ENCODE data around the gene CELF4.

The CELF4 gene

DNA sequence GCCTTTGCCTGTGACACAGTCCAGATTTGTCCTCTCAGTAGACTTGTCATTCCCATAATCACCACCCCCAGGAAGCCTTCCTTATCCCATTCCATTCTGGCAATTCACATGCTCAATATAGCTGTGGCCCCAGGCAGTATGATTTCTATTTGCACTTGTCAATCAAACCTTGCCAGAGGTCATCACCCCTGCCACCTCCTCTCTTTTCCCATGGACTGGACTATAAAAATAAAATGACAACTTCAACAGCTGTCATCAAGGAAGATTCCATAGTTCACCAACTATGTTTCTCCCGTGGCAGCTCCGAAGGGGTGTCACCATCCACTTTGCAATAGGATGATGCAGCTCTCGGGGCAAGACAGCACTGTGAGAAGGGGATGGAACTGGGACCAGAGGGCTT, 255.7 kb downstream of the CELF4 start:
- Histone ChIP-seq H3K27ac (ENCODE audit: low read length) (no peak overlapping the region), H3K4me3 (ENCODE audit: low read depth in 1 of 2, low read length in 2 of 2) (no peak overlapping the region), H3K36me3 (ENCODE audit: insufficient read depth, low read length) (no peaks in the 10 kb centered on the region), H3K9me3 (ENCODE audit: insufficient read depth, low read length, severe bottlenecking) (no peaks in the 10 kb centered on the region), H3K4me2 (ENCODE audit: insufficient read depth, low read length) (no peak overlapping the region), H3K9ac (ENCODE audit: low read depth, low read length) (no peak overlapping the region), H3K79me2 (ENCODE audit: insufficient read depth, low read length) (no peaks in the 10 kb centered on the region), H4K20me1 (ENCODE audit: insufficient read depth, low read length) (no peaks in the 10 kb centered on the region), H3K27me3 (ENCODE audit: insufficient read depth, low read length, poor library complexity) (no peaks in the 10 kb centered on the region), H3K4me1 (ENCODE audit: insufficient read depth, low read length) (no peaks in the 10 kb centered on the region), H2AFZ (ENCODE audit: low read depth, low read length) (no peak overlapping the region)
- DNase-seq (no peak), ATAC-seq (ENCODE audit: insufficient read depth, low read depth) (no peak)
- TF ChIP-seq EZH2 (IDR thresholded peaks at IDR 0.05; ENCODE audit: borderline replicate concordance, low read depth, low read length, severe bottlenecking): no peak
- TF ChIP-seq, protein P1, sequence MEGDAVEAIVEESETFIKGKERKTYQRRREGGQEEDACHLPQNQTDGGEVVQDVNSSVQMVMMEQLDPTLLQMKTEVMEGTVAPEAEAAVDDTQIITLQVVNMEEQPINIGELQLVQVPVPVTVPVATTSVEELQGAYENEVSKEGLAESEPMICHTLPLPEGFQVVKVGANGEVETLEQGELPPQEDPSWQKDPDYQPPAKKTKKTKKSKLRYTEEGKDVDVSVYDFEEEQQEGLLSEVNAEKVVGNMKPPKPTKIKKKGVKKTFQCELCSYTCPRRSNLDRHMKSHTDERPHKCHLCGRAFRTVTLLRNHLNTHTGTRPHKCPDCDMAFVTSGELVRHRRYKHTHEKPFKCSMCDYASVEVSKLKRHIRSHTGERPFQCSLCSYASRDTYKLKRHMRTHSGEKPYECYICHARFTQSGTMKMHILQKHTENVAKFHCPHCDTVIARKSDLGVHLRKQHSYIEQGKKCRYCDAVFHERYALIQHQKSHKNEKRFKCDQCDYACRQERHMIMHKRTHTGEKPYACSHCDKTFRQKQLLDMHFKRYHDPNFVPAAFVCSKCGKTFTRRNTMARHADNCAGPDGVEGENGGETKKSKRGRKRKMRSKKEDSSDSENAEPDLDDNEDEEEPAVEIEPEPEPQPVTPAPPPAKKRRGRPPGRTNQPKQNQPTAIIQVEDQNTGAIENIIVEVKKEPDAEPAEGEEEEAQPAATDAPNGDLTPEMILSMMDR (IDR thresholded peaks at IDR 0.05; ENCODE audit: borderline replicate concordance, extremely low read depth, low read length, poor library complexity, severe bottlenecking): no peak

DNA sequence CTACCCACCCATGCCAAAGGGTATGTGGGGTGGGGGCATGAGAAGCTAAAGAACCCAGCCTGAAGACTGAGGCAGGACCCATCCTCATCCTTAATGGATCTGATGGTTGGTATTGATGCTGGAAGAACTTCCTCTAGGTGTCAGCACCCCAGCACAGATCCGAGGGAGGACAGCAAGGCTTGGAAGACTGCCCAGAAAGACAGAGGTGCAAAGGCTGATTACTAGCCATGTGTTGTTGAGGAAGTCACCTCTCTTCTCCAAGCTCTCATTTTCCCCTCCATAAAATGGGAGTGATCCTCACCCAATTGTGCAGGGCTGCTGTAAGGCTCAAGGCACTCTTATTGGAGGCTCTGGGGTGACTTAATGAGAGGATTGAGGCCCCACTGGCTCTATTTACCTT, 256.5 kb downstream of the CELF4 start:
- H3K4me1 ChIP-seq (ENCODE audit: insufficient read depth, low read length): no peaks in the 10 kb centered on the region
- H4K20me1 ChIP-seq (ENCODE audit: insufficient read depth, low read length): no peaks in the 10 kb centered on the region
- H3K36me3 ChIP-seq (ENCODE audit: insufficient read depth, low read length): no peaks in the 10 kb centered on the region
- H3K9ac ChIP-seq (ENCODE audit: low read depth, low read length): no peak overlapping the region
- TF ChIP-seq, protein P1 (IDR thresholded peaks at IDR 0.05; ENCODE audit: borderline replicate concordance, extremely low read depth, low read length, poor library complexity, severe bottlenecking): no peak
- TF ChIP-seq EZH2 (IDR thresholded peaks at IDR 0.05; ENCODE audit: borderline replicate concordance, low read depth, low read length, severe bottlenecking): no peak
- H3K4me3 ChIP-seq (ENCODE audit: low read depth in 1 of 2, low read length in 2 of 2): no peak overlapping the region
- H3K4me2 ChIP-seq (ENCODE audit: insufficient read depth, low read length): no peak overlapping the region
- DNase-seq: no peak
- H2AFZ ChIP-seq (ENCODE audit: low read depth, low read length): no peak overlapping the region
- ATAC-seq (ENCODE audit: insufficient read depth, low read depth): no peak
- no peaks in the 10 kb centered on the region for H3K27me3 ChIP-seq (ENCODE audit: insufficient read depth, low read length, poor library complexity)
- H3K27ac ChIP-seq (ENCODE audit: low read length): no peak overlapping the region
- no peaks in the 10 kb centered on the region for H3K79me2 ChIP-seq (ENCODE audit: insufficient read depth, low read length)
- H3K9me3 ChIP-seq (ENCODE audit: insufficient read depth, low read length, severe bottlenecking): no peaks in the 10 kb centered on the region

DNA sequence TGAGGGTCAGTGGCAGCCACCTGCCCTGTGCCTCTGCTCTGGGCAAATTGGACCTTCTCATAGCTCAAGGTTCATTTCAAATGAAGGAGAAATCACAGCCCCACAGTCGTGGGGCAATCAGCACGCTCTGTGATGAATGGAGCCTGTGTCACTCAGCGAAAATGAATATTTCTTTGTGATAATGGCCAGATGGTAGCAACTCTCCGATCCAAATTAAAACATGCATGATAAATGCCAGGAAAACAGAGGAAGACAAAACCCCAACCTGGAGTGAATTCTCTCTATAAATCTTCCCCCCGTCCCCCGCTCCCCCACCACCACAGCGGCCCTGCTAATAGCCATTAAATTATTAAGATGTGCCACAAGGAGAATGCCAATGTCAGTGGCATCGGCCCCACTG, 258.4 kb downstream of the CELF4 start:
- no peak overlapping the region for H3K27ac ChIP-seq (ENCODE audit: low read length)
- H4K20me1 ChIP-seq (ENCODE audit: insufficient read depth, low read length): no peaks in the 10 kb centered on the region
- no peaks in the 10 kb centered on the region for H3K27me3 ChIP-seq (ENCODE audit: insufficient read depth, low read length, poor library complexity)
- no peak overlapping the region for H3K4me3 ChIP-seq (ENCODE audit: low read depth in 1 of 2, low read length in 2 of 2)
- no peaks in the 10 kb centered on the region for H3K9me3 ChIP-seq (ENCODE audit: insufficient read depth, low read length, severe bottlenecking)
- H3K4me1 ChIP-seq (ENCODE audit: insufficient read depth, low read length): no peaks in the 10 kb centered on the region
- H3K4me2 ChIP-seq (ENCODE audit: insufficient read depth, low read length): no peak overlapping the region
- no peak for DNase-seq
- H3K36me3 ChIP-seq (ENCODE audit: insufficient read depth, low read length): no peaks in the 10 kb centered on the region
- H3K79me2 ChIP-seq (ENCODE audit: insufficient read depth, low read length): no peaks in the 10 kb centered on the region
- ATAC-seq (ENCODE audit: insufficient read depth, low read depth): no peak
- H2AFZ ChIP-seq (ENCODE audit: low read depth, low read length): no peak overlapping the region
- H3K9ac ChIP-seq (ENCODE audit: low read depth, low read length): no peak overlapping the region
- TF ChIP-seq EZH2 (IDR thresholded peaks at IDR 0.05; ENCODE audit: borderline replicate concordance, low read depth, low read length, severe bottlenecking): no peak
- TF ChIP-seq, protein P1 (IDR thresholded peaks at IDR 0.05; ENCODE audit: borderline replicate concordance, extremely low read depth, low read length, poor library complexity, severe bottlenecking): no peak

DNA sequence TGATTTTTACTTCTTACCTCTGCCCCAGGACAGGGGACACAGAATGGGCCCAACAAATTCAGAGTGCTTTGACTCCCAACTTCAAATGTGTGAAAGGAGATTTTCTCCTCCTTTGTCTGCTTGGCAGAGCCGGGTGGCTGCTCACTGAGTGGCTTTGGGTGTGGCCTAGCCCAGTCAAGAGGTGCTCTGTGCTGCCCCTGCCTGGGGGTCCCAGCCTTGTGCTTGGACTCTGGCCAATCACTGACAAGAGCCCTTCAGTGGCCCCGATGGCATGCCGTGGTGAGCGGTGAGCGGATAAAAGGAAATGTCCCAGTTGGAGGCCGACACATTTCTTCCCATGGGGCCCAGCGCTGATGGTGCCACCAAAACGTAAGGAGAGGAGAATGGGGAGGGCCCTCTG, 259.2 kb downstream of the CELF4 start:
- TF ChIP-seq, protein P1 (IDR thresholded peaks at IDR 0.05; ENCODE audit: borderline replicate concordance, extremely low read depth, low read length, poor library complexity, severe bottlenecking): no peak
- TF ChIP-seq EZH2 (IDR thresholded peaks at IDR 0.05; ENCODE audit: borderline replicate concordance, low read depth, low read length, severe bottlenecking): no peak
- ATAC-seq (ENCODE audit: insufficient read depth, low read depth): no peak
- Histone ChIP-seq H3K79me2 (ENCODE audit: insufficient read depth, low read length) (no peaks in the 10 kb centered on the region), H3K9ac (ENCODE audit: low read depth, low read length) (no peak overlapping the region), H3K36me3 (ENCODE audit: insufficient read depth, low read length) (no peaks in the 10 kb centered on the region), H3K4me1 (ENCODE audit: insufficient read depth, low read length) (no peaks in the 10 kb centered on the region), H4K20me1 (ENCODE audit: insufficient read depth, low read length) (no peaks in the 10 kb centered on the region), H3K27me3 (ENCODE audit: insufficient read depth, low read length, poor library complexity) (no peaks in the 10 kb centered on the region), H3K9me3 (ENCODE audit: insufficient read depth, low read length, severe bottlenecking) (no peaks in the 10 kb centered on the region), H2AFZ (ENCODE audit: low read depth, low read length) (no peak overlapping the region), H3K4me2 (ENCODE audit: insufficient read depth, low read length) (no peak overlapping the region), H3K4me3 (ENCODE audit: low read depth in 1 of 2, low read length in 2 of 2) (no peak overlapping the region), H3K27ac (ENCODE audit: low read length) (no peak overlapping the region)
- DNase-seq: no peak

Measured in DND-41 (cell line).